ENCODE data around the gene SEC24D.

DNA sequence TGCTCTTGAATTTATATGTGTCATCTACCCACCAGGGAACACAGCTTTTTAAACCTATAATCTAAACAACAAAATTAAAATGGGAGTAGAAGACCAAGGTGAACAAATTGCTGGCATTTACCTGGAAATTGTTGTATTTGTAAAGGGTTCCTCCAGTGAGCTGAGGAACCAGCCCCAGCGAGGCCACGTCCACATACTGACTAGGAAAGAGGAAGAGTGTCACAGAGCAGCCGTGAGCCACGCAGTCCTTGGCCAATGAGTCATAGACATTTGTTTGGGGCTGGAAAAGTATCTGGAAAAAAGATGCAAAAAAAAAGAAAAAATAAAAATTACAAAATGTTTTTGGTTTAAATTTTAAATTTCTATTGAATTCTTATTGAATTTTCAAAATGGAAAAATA lies 92.1 kb downstream of the SEC24D start:
- TF ChIP-seq CTCF (IDR thresholded peaks at IDR 0.05) (no peak), POLR2A (IDR thresholded peaks at IDR 0.05) (no peak)

Data from heart left ventricle (tissue), 13 donors.